ENCODE measurements around the gene ZHX3.

GRCh38 chr20:41232973-41233926, 84.3 kb downstream of the ZHX3 start:
- TF ChIP-seq POLR2A (IDR thresholded peaks at IDR 0.05) (no peak), CTCF (IDR thresholded peaks at IDR 0.05 in 4 of 5, conservative IDR thresholded peaks at IDR 0.05 in 1 of 5) (no peak)
